IMR-90 (cell line): ENCODE data around the gene FOXL1.

Source experiments
- BHLHE40 ChIP-seq: fragments of 150-350 bp; IDR thresholded peaks from 2 replicates; pipeline ENCODE4 v1.6.1; 2016; ENCODE audit warnings: mild to moderate bottlenecking, low read depth, low read length
- MXI1 ChIP-seq: IDR thresholded peaks from 2 replicates; pipeline ENCODE4 v1.6.1; 2012; ENCODE audit warnings: low read depth, mild to moderate bottlenecking, low read length, moderate library complexity, borderline replicate concordance
- POLR2A ChIP-seq: IDR thresholded peaks from 2 replicates; pipeline ENCODE4 v1.6.1; 2012; ENCODE audit warnings: mild to moderate bottlenecking, low read depth, low read length
- TF ChIP-seq, protein P1 (sequence below): conservative IDR thresholded peaks from 2 replicates; pipeline ENCODE4 v1.5.1; 2012; ENCODE audit warnings: mild to moderate bottlenecking, low read depth, low read length, improper control_type of control experiment
- TF ChIP-seq, protein P2 (sequence below): fragments of 150-350 bp; IDR thresholded peaks from 2 replicates; pipeline ENCODE4 v1.6.1; 2017; ENCODE audit warnings: mild to moderate bottlenecking, antibody characterized with exemption, low read length, low read depth

DNA sequence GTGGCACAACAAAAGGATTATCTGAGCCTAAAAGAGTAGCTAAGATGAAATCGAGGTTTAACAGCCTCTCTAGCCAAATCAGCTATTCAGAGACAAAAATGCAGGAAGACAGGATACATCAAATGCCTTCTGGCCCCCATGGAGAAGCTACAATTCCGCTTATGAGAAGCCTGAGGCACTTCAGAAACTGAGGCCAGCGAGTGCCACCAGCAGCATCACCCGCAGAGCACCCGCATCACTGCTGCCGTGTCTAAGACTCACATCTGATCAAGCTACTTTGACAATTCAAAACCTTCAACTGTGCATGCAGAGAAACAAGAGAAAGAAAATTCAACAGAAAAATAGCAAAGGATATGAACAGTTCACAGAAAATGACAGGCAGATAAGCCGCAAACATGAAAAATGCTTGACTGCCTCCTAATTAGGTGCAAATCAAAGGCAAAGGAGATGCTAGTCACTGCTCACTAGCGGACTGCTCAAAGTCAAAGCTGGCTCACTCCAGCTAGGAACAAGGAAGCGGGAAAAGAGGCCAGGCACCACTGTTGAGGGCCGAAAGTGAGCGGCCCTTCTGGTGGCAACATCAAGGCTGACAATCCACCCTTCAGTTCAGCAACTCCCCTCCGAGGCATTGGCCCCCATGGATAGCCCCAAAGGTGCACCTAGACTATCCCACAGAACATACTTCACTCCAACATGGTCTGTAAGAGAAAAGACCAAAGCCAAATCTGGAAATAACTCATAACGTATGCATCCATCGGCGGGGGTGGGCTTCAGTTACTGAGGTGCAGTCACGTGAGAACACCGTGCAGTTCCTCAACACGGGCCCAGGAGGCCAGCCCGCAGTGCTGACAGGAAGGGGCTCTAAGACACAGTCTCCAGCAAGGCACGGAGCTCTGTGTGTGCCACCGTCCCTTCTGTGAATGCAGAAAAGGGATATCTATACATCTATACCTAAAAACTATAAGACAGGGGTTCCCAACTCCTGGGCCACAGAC lies 35.3 kb upstream of the FOXL1 start:
- TF ChIP-seq, protein P1, sequence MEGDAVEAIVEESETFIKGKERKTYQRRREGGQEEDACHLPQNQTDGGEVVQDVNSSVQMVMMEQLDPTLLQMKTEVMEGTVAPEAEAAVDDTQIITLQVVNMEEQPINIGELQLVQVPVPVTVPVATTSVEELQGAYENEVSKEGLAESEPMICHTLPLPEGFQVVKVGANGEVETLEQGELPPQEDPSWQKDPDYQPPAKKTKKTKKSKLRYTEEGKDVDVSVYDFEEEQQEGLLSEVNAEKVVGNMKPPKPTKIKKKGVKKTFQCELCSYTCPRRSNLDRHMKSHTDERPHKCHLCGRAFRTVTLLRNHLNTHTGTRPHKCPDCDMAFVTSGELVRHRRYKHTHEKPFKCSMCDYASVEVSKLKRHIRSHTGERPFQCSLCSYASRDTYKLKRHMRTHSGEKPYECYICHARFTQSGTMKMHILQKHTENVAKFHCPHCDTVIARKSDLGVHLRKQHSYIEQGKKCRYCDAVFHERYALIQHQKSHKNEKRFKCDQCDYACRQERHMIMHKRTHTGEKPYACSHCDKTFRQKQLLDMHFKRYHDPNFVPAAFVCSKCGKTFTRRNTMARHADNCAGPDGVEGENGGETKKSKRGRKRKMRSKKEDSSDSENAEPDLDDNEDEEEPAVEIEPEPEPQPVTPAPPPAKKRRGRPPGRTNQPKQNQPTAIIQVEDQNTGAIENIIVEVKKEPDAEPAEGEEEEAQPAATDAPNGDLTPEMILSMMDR, result no peak
- TF ChIP-seq, protein P2, sequence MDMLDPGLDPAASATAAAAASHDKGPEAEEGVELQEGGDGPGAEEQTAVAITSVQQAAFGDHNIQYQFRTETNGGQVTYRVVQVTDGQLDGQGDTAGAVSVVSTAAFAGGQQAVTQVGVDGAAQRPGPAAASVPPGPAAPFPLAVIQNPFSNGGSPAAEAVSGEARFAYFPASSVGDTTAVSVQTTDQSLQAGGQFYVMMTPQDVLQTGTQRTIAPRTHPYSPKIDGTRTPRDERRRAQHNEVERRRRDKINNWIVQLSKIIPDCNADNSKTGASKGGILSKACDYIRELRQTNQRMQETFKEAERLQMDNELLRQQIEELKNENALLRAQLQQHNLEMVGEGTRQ, result no peak
- TF ChIP-seq POLR2A (no peak), MXI1 (no peak), BHLHE40 (no peak)
